ENCODE results near the gene FAM13A.

Gene FAM13A

GRCh38 chr4:88804234-88804633 is 252.8 kb downstream of the FAM13A start:
- no peak for FAIRE-seq

GRCh38 chr4:88803600-88804096 is 253.3 kb downstream of the FAM13A start:
- FAIRE-seq: no peak

GRCh38 chr4:88802585-88803286 is 254.2 kb downstream of the FAM13A start:
- no peak for FAIRE-seq

- no peak for FAIRE-seq
Measured at GRCh38 chr4:88802138-88802537, 254.8 kb downstream of the FAM13A start.

- no peak for FAIRE-seq
Measured at GRCh38 chr4:88799900-88800299, 257.1 kb downstream of the FAM13A start.

- no peak for FAIRE-seq
Measured at GRCh38 chr4:88797725-88798124, 259.3 kb downstream of the FAM13A start.

GRCh38 chr4:88796545-88796944 is 260.4 kb downstream of the FAM13A start:
- FAIRE-seq: peak; percentile 3

- no peak for FAIRE-seq
Measured at GRCh38 chr4:88794952-88795351, 262.0 kb downstream of the FAM13A start.

- no peak for FAIRE-seq
Measured at GRCh38 chr4:88794087-88794690, 262.8 kb downstream of the FAM13A start.

GRCh38 chr4:88793475-88793874 is 263.5 kb downstream of the FAM13A start:
- no peak for FAIRE-seq

GRCh38 chr4:88792821-88793220 is 264.2 kb downstream of the FAM13A start:
- no peak for FAIRE-seq

GRCh38 chr4:88792268-88792781 is 264.7 kb downstream of the FAM13A start:
- FAIRE-seq: no peak

- FAIRE-seq: peak; percentile 15
Measured at GRCh38 chr4:88791274-88791673, 265.7 kb downstream of the FAM13A start.

- FAIRE-seq: no peak
Measured at GRCh38 chr4:88788895-88789294, 268.1 kb downstream of the FAM13A start.

- no peak for FAIRE-seq
Measured at GRCh38 chr4:88788424-88788823, 268.6 kb downstream of the FAM13A start.

GRCh38 chr4:88786011-88786410 is 271.0 kb downstream of the FAM13A start:
- no peak for FAIRE-seq

GRCh38 chr4:88780389-88780788 is 276.6 kb downstream of the FAM13A start:
- no peak for FAIRE-seq

GRCh38 chr4:88779431-88779830 is 277.6 kb downstream of the FAM13A start:
- no peak for FAIRE-seq

GRCh38 chr4:88775529-88775928 is 281.5 kb downstream of the FAM13A start:
- no peak for FAIRE-seq

- no peak for FAIRE-seq
Measured at GRCh38 chr4:88775026-88775425, 282.0 kb downstream of the FAM13A start.

GRCh38 chr4:88771883-88772450 is 285.0 kb downstream of the FAM13A start:
- no peak for FAIRE-seq

GRCh38 chr4:88765729-88766128 is 291.3 kb downstream of the FAM13A start:
- no peak for FAIRE-seq

- no peak for FAIRE-seq
Measured at GRCh38 chr4:88763075-88763474, 293.9 kb downstream of the FAM13A start.

Data from TTC549 (cell line).